Stimulated activated CD4-positive, alpha-beta T cell treated with anti-CD3 and anti-CD28 coated beads, Interleukin-4, amount 100 ng/mL, for 4 hours (primary cell): Measurements from ENCODE around the gene VIT.
"Not testable (repeated sequence)": the region's sequence is repeated elsewhere in the genome, so short reads cannot be mapped to it uniquely, and the experiment has no call there.

Experiments
- DNase-seq, 2 experiments: peaks; one replicate each; pipeline ENCODE4 v3.0.0-alpha.2; 2020

Gene VIT

GRCh38 chr2:36677996-36678605 lies 18.4 kb upstream of the VIT start:
- no peak for DNase-seq

DNA sequence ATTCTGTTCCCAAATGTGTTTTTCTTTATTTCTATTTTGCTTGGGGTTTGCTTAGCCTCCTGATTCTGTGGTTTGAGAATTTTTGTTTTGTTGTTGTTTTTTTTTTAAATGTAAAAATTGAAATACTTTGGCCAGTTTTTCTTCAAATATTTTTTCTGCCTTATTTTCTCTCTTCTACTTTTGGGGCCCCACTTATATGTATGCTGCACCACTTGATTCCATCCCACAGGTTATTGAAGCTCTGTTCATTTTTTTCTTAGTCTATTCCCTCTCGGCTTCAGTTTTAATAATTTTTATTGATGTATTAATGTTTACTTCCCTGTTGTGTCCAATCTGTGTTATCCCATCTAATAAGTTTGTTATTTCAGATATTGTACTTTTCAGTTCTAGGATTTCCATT lies 17.7 kb upstream of the VIT start:
- DNase-seq = no peak

- DNase-seq = no peak
Observed at GRCh38 chr2:36680012-36680411, 16.5 kb upstream of the VIT start.

DNA sequence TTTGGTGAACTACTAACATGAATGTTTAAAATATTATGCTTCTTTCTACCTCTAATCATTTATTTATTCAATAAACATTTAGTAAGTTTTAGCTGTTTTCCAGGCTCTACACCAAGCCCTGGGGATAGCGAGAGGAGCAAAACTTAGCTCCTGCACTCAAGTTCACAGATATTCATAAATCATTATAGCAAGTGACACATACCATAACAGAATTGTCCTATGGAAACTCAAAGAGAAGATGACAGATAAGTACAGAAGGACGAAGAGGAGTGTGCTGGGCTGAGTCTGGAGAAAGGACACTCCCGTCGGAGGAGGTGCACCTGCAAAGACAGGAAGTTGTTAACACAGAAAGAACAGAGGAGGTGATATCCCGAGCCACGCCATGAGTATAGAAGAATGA lies 13.9 kb upstream of the VIT start:
- no peak for DNase-seq

DNA sequence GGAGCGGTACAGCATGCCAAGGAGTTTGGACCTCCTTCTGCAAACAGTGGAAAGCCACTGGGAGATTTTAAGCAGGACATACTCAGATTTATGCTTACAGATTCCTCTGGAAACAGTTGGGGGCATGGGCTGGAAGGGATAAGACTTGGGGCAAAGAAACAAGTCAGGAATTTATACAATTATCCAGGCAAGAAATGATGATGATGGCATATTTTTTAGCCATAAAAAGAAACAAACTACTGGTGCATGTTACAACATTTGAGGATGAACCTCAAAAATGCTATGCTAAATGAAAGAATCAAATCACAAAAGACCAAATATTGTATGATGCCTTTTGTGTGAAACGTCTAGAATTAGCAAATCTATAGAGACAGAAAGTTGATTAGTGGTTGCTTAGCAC lies 13.5 kb upstream of the VIT start:
- DNase-seq = no peak

DNA sequence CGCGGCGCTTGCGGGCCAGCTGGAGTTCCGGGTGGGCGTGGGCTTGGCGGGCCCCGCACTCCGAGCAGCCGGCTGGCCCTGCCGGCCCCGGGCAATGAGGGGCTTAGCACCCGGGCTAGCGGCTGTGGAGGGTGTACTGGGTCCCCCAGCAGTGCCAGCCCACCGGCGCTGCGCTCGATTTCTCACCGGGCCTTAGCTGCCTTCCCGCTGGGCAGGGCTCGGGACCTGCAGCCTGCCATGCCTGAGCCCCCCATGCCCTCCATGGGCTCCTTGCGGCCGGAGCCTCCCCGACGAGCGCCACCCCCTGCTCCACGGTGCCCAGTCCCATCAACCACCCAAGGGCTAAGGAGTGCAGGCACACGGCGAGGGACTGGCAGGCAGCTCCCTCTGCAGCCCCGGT lies 8.2 kb upstream of the VIT start:
- DNase-seq = not testable (repeated sequence)

GRCh38 chr2:36689013-36689412 lies 7.5 kb upstream of the VIT start:
- not testable (repeated sequence) for DNase-seq

- DNase-seq = no peak
Observed at GRCh38 chr2:36692121-36692520, 4.4 kb upstream of the VIT start.

- no peak for DNase-seq
Observed at GRCh38 chr2:36693825-36694224, 2.7 kb upstream of the VIT start.

DNA sequence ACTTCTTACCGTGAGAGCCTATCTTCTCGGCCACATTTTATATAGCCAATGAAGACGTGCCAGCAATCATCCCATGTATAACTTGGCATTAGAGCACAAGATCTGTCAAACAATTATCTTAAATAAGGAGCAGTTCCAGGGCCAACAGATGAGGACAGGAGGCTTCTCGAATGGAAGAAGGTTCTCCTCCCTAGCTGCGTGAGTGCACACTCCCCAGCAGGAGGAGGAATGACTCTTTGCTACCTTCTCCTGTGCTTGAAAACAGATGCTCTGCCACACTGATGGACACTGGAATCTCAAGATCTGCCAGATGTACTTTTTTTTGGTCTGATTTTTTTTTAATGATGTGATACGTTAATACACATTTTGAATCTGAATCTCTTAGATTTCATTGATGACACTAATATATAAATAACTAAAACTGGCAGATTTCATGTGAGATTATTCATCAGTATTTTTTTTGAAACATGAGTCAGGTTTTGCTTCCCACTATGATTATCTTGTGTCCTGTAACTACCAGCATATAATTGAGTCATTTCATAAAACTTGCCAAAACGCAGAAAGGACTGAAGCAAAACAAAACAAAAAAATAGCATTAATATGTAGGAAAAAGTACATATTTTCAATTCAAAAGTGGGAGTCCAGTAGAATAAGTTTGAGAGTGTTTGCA lies 626 bp upstream of the VIT start:
- DNase-seq = no peak

DNA sequence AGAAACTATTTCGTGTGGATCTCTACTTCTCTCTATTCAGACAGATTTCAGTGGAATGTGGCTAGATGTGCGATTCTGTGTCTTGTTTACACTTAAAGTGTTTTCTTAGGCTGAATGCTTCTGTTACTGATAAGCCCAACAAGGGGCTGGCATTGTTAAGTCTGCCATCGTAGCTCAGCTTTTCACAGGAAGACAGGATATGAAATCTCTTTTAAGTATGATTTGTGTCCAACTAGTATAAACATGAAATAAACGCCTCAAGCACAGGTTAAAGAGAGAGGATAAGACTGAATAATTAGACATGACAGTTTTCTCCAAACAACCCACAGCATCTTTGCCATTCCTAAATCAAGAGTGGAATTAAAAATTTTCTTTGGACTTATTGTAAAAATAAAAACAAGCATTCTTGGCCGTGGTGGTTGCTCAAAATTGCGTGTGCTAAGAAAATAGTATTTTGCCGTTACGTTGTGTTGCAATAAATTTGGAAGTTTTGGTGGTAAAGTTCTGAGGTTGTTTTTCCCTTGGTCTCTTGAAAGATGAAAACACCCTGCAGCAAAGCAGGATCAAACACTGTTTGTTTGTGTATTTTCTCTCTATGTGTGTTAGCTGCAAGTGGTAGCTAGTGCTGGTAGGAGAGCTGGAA lies 1.0 kb downstream of the VIT start:
- DNase-seq = no peak

- DNase-seq = no peak
Observed at GRCh38 chr2:36698993-36699392, 2.5 kb downstream of the VIT start.

DNA sequence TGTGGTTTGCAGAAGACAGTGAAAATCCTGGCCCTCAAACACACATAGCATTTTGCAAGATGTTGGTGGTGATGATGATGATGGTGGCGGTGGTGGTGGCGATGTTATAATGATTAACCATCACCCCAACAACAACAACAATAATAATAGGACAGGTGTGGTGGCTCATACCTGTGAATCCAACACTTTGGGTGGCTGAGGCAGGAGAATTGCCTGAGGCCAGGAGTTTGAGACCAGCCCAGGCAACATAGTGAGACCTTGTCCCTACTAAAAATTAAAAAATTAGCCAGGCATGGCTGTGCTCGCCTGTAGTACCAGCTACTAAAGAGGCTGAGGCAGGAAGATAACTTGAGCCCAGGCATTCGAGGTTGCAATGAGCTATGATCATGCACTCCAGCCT lies 3.8 kb downstream of the VIT start:
- DNase-seq = no peak

DNA sequence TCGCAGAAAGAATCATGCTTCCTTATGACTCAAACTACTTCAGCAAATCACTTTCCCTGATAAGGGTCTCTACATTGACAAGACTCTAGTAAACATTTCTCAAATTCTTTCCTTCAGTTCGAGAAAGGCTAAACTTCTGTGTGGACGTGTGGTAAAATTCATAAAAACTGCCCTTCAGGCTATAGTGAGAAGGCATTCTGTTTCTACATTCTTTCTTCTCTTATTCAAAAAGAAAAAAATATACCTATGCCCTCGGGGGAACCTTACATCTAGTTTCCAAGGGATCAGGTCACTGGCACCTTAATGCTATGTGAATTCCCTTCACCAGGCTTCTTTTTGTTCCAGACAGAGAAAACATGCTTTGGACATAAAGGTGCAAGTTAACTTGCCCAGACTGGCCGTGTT lies 4.9 kb downstream of the VIT start:
- DNase-seq = no peak

- no peak for DNase-seq
Observed at GRCh38 chr2:36701918-36702317, 5.4 kb downstream of the VIT start.

GRCh38 chr2:36702781-36703180 lies 6.3 kb downstream of the VIT start:
- no peak for DNase-seq

- no peak for DNase-seq
Observed at GRCh38 chr2:36704475-36705150, 8.1 kb downstream of the VIT start.

DNA sequence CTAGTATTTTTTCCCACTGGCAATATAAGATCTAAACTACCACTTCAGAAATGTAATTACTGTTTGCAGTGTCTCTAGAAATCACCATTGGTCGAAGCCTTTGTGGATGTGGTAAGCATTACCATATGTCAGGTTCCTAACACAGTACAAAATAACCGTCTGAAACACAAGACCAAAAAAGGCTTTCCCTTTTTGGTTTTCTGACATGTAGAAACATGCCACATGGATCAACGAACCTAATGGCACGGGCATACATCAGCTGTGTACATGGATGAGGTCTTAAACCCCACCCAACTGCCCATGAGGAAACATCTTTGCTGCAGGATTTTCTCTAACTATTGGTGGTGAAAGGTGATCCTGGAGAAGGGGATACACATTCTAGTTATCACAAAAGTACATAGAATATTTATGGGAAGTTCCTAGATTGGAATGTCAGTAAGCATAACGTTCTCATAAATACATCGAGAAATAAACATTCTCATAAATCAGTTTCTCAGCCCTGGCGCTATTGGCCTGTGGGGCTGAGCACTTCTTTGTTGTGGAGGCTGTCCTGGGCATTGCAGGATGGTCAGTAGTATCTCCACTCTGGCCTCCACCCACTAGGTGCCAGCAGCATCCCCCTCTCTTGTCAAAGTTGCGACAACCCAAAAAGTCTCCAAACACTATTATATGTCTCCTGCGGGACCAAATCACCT lies 9.0 kb downstream of the VIT start:
- DNase-seq = no peak

GRCh38 chr2:36706021-36706876 lies 9.7 kb downstream of the VIT start:
- no peak for DNase-seq

- DNase-seq = no peak
Observed at GRCh38 chr2:36707050-36707449, 10.5 kb downstream of the VIT start.

GRCh38 chr2:36708041-36708741 lies 11.7 kb downstream of the VIT start:
- DNase-seq = no peak
